Thyroid gland (tissue), 4 donors: ENCODE data around the gene TAF6. TPM values are rescaled to one million over a fixed set of nuclear protein-coding genes. Genes with fewer than 3 reads are reported as not detected.
A peak's percentile ranks its signal among the peaks of the same experiment; 100 is the strongest.

Experiments
- DNase-seq, 2 donors: peaks; one replicate each; pipeline ENCODE4 v3.0.0-alpha.2; 2019
- H3K27ac ChIP-seq, 3 donors: fragments of 200-600 bp; sonication (generic); 1 replicate in 2 of 3; 2 replicates in 1 of 3; pipeline ENCODE4 v1.5.1; 2016 to 2019; ENCODE audit warnings: mild to moderate bottlenecking in 1 of 3, moderate library complexity in 1 of 3
- H3K27me3 ChIP-seq: fragments of 200-600 bp; sonication (generic); one replicate; pipeline ENCODE4 v1.5.1; 2019
- H3K36me3 ChIP-seq, 2 donors: fragments of 200-600 bp; sonication (generic); one replicate each; pipeline ENCODE4 v1.5.1; 2016 to 2019
- H3K4me1 ChIP-seq, 2 donors: fragments of 200-600 bp; sonication (generic); one replicate each; pipeline ENCODE4 v1.5.1; 2017 to 2019
- H3K4me3 ChIP-seq, 3 donors: fragments of 200-600 bp; sonication (generic); replicated peaks in 1 of 3; 1 replicate in 2 of 3; 2 replicates in 1 of 3; pipeline ENCODE4 v1.5.1; 2016; ENCODE audit warnings: mild to moderate bottlenecking in 1 of 3
- H3K9me3 ChIP-seq: fragments of 200-600 bp; sonication (generic); one replicate; pipeline ENCODE4 v1.5.1; 2017
- POLR2A ChIP-seq, 2 donors: fragments of 450-650 bp; IDR thresholded peaks; one replicate each; pipeline ENCODE4 v1.6.1; 2017; ENCODE audit warnings: antibody characterized with exemption in 2 of 2, mild to moderate bottlenecking in 2 of 2, moderate library complexity in 1 of 2
- WGBS, 2 donors: methylation state at CpG; one replicate each; pipeline ENCODE4 v1.1.5; 2017; 5-methylcytosine and 5-hydroxymethylcytosine counted together
- intact Hi-C: fragments of 100-400 bp; cut with DNase I; formaldehyde crosslinking; loops from one replicate; pipeline ENCODE4 v1.15.1; 2023
- microRNA counts, 2 donors: library from miRNA; unstranded; fragments of <30 nt; microRNA quantifications; one replicate each; lab custom pipeline; 2016 to 2017
- microRNA-seq: library from miRNA; unstranded; fragments of <30 nt; microRNA quantifications from one replicate; pipeline ENCODE4, GENCODE V29; 2016
- small RNA-seq: library from RNA; depleted of rRNA; stranded (forward); fragments of <200 nt; gene quantifications from one replicate; pipeline ENCODE3, GENCODE V24; 2016
- total RNA-seq, 4 donors: library from RNA; depleted of rRNA; stranded (reverse); fragments of >200 nt; gene quantifications; one replicate each; pipeline ENCODE4 v1.2.3, GENCODE V29; 2016
- TF ChIP-seq, protein P1 (sequence below), 6 experiments: fragments of 200-600 bp in 3 of 6; fragments of 450-650 bp in 3 of 6; sonication (generic) in 3 of 6; IDR thresholded peaks; one replicate each; pipeline ENCODE4 v1.5.1; 2016 to 2019; ENCODE audit warnings: antibody characterized with exemption in 6 of 6, mild to moderate bottlenecking in 2 of 6, inconsistent platforms in 1 of 6, moderate library complexity in 1 of 6

The TAF6 gene
- total RNA-seq, 4 donors from 2014 or later: 50.3 to 104 (median 85.2) TPM

DNA sequence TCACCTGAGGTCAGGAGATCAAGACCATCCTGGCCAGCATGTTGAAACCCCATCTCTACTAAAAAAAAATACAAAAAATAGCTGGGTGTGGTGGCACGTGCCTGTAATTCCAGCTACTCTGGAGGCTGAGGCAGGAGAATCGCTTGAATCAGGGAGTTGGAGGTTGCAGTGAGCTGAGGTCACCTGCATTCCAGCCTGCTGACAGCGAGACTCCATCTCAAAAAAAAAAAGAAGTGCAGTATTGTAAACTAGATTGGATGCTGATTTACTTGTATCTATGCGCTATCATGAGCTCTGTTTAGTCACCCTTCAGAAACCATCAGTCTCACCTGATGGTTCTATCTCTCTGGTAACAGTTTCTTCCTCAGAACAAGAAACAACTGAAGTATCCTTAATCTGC lies 55.8 kb downstream of the TAF6 start:
- peaks cover 14% of the 10 kb centered on the region in 2 donors for H3K36me3 ChIP-seq
- TF ChIP-seq POLR2A (IDR thresholded peaks at IDR 0.05): no peak
- TF ChIP-seq, protein P1, sequence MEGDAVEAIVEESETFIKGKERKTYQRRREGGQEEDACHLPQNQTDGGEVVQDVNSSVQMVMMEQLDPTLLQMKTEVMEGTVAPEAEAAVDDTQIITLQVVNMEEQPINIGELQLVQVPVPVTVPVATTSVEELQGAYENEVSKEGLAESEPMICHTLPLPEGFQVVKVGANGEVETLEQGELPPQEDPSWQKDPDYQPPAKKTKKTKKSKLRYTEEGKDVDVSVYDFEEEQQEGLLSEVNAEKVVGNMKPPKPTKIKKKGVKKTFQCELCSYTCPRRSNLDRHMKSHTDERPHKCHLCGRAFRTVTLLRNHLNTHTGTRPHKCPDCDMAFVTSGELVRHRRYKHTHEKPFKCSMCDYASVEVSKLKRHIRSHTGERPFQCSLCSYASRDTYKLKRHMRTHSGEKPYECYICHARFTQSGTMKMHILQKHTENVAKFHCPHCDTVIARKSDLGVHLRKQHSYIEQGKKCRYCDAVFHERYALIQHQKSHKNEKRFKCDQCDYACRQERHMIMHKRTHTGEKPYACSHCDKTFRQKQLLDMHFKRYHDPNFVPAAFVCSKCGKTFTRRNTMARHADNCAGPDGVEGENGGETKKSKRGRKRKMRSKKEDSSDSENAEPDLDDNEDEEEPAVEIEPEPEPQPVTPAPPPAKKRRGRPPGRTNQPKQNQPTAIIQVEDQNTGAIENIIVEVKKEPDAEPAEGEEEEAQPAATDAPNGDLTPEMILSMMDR (IDR thresholded peaks at IDR 0.05): no peak
- no peak overlapping the region for H3K4me3 ChIP-seq
- no peaks in the 10 kb centered on the region for H3K9me3 ChIP-seq
- intact Hi-C loops: no loop called here
- DNase-seq: no peak
- 94 to 100% methylated on average over 4 of the region's 4 CpGs for WGBS, 2 donors
- H3K27ac ChIP-seq: no peak overlapping the region
- no peaks in the 10 kb centered on the region for H3K4me1 ChIP-seq
- no peaks in the 10 kb centered on the region for H3K27me3 ChIP-seq

GRCh38 chr7:100061518-100062193 lies 57.5 kb downstream of the TAF6 start:
- H3K4me1 ChIP-seq: no peaks in the 10 kb centered on the region
- WGBS, 2 donors: 96% methylated on average over 11 of the region's 11 CpGs
- no peaks in the 10 kb centered on the region for H3K27me3 ChIP-seq
- H3K36me3 ChIP-seq: peaks cover 28% of the 10 kb centered on the region in 2 donors
- DNase-seq: no peak
- TF ChIP-seq POLR2A (IDR thresholded peaks at IDR 0.05): no peak
- TF ChIP-seq, protein P1 (IDR thresholded peaks at IDR 0.05): no peak
- intact Hi-C loops: no loop called here
- no peak overlapping the region for H3K27ac ChIP-seq
- H3K9me3 ChIP-seq: no peaks in the 10 kb centered on the region
- H3K4me3 ChIP-seq: no peak overlapping the region

GRCh38 chr7:100059251-100059739 lies 59.9 kb downstream of the TAF6 start:
- H3K27ac ChIP-seq: no peak overlapping the region
- no peak for DNase-seq
- no peak overlapping the region for H3K4me3 ChIP-seq
- WGBS, 2 donors: 91 to 92% methylated on average over 5 of the region's 5 CpGs
- no peak for TF ChIP-seq POLR2A (IDR thresholded peaks at IDR 0.05)
- TF ChIP-seq, protein P1 (IDR thresholded peaks at IDR 0.05): no peak
- no peaks in the 10 kb centered on the region for H3K4me1 ChIP-seq
- no peaks in the 10 kb centered on the region for H3K27me3 ChIP-seq
- intact Hi-C loops: no loop called here
- peaks cover 23 to 25% of the 10 kb centered on the region in 2 donors for H3K36me3 ChIP-seq
- H3K9me3 ChIP-seq: no peaks in the 10 kb centered on the region

MicroRNAs within 50 kb of the gene (microRNA counts, 767-probe panel; counts per million panel counts)
- microRNA hsa-miR-106b-5p (lab: Ali Mortazavi, UCI) (3,434 to 5,993 counts per million in 2 donors), microRNA hsa-miR-25-3p (lab: Ali Mortazavi, UCI) (3,454 to 6,365 counts per million in 2 donors), microRNA hsa-miR-93-5p (lab: Ali Mortazavi, UCI) (3,337 to 6,129 counts per million in 2 donors)

Small RNA genes lying within 50 kb of the gene (microRNA-seq; reads per million reads assigned to microRNA genes)
- gene MIR106B (960 reads per million, percentile 80 among the genes with 10 or more reads in this experiment), gene MIR25 (272 reads per million, percentile 64 among the genes with 10 or more reads in this experiment), gene MIR4658 (not detected), gene MIR93 (1,668 reads per million, percentile 86 among the genes with 10 or more reads in this experiment)

Small RNA genes lying within 50 kb of the gene (small RNA-seq; reads per million reads assigned to genes)
- gene MIR106B (6.5 reads per million, percentile 89 among the genes with 10 or more reads in this experiment), gene MIR25 (163 reads per million, percentile 97 among the genes with 10 or more reads in this experiment), gene MIR93 (14.5 reads per million, percentile 93 among the genes with 10 or more reads in this experiment)

Other genes with a start within 250 kb of the TAF6 start
- gene OR2AE1, start 242.3 kb downstream of the TAF6 start, total RNA-seq: 1 to 10 TPM in 1 of 4 donors, under 1 TPM in 1, not detected in 2; 0.45 to 1.2 TPM
- gene TRIM4, start 199.8 kb downstream of the TAF6 start, total RNA-seq: 10 to 100 TPM; 39.7 to 78.1 (median 59.3) TPM
- not detected for gene GJC3, start 189.7 kb downstream of the TAF6 start, total RNA-seq
- gene AZGP1, start 143.3 kb downstream of the TAF6 start, total RNA-seq: 1 to 10 TPM in 3 of 4 donors, not detected in 1; 1.6 to 3.5 (median 3.1) TPM
- gene ZKSCAN1, start 103.8 kb downstream of the TAF6 start, total RNA-seq: 10 to 100 TPM; 34.0 to 41.4 (median 35.3) TPM
- 10 to 100 TPM; 14.0 to 23.8 (median 19.2) TPM for gene ZSCAN21, start 69.6 kb downstream of the TAF6 start, total RNA-seq
- gene ZNF3, start 37.6 kb downstream of the TAF6 start, total RNA-seq: 10 to 100 TPM; 31.4 to 42.3 (median 36.1) TPM
- gene COPS6, start 30.4 kb downstream of the TAF6 start, total RNA-seq: 10 to 100 TPM; 32.5 to 71.5 (median 39.9) TPM
- gene MCM7, start 18.0 kb downstream of the TAF6 start, total RNA-seq: 10 to 100 TPM; 16.6 to 51.3 (median 26.5) TPM
- 10 to 100 TPM in 3 of 4 donors, 1 to 10 TPM in 1; 9.1 to 26.6 (median 19.4) TPM for gene AP4M1, start 17.7 kb downstream of the TAF6 start, total RNA-seq
- 10 to 100 TPM in 3 of 4 donors, 1 to 10 TPM in 1; 4.1 to 14.5 (median 13.1) TPM for gene CNPY4, start 276 bp upstream of the TAF6 start, total RNA-seq
- 10 to 100 TPM in 1 of 4 donors, 1 to 10 TPM in 3; 3.0 to 12.5 (median 6.1) TPM for gene MBLAC1, start 7.6 kb upstream of the TAF6 start, total RNA-seq
- 100 to 1,000 TPM in 3 of 4 donors, 10 to 100 TPM in 1; 69.7 to 264 (median 204) TPM for gene LAMTOR4, start 29.6 kb upstream of the TAF6 start, total RNA-seq
- 10 to 100 TPM; 11.1 to 21.1 (median 11.8) TPM for gene TRAPPC14, start 39.4 kb upstream of the TAF6 start, total RNA-seq
- 1 to 10 TPM in 2 of 4 donors, under 1 TPM in 2; 0.67 to 1.7 (median 1.1) TPM for gene GAL3ST4, start 49.3 kb upstream of the TAF6 start, total RNA-seq
- 1 to 10 TPM in 1 of 4 donors, not detected in 3; 1.3 TPM for gene GPC2, start 58.0 kb upstream of the TAF6 start, total RNA-seq
- 1 to 10 TPM in 2 of 4 donors, under 1 TPM in 1, not detected in 1; 0.34 to 2.7 (median 1.5) TPM for gene STAG3, start 58.6 kb upstream of the TAF6 start, total RNA-seq
- gene PVRIG, start 100.6 kb upstream of the TAF6 start, total RNA-seq: 1 to 10 TPM in 1 of 4 donors, under 1 TPM in 1, not detected in 2; 0.42 to 2.6 TPM
- gene SPDYE3, start 188.3 kb upstream of the TAF6 start, total RNA-seq: not detected
- gene PILRB, start 238.8 kb upstream of the TAF6 start, total RNA-seq: 10 to 100 TPM; 60.9 to 86.5 (median 73.9) TPM